Measurements from ENCODE around the gene CCDC85C.

Gene CCDC85C

DNA sequence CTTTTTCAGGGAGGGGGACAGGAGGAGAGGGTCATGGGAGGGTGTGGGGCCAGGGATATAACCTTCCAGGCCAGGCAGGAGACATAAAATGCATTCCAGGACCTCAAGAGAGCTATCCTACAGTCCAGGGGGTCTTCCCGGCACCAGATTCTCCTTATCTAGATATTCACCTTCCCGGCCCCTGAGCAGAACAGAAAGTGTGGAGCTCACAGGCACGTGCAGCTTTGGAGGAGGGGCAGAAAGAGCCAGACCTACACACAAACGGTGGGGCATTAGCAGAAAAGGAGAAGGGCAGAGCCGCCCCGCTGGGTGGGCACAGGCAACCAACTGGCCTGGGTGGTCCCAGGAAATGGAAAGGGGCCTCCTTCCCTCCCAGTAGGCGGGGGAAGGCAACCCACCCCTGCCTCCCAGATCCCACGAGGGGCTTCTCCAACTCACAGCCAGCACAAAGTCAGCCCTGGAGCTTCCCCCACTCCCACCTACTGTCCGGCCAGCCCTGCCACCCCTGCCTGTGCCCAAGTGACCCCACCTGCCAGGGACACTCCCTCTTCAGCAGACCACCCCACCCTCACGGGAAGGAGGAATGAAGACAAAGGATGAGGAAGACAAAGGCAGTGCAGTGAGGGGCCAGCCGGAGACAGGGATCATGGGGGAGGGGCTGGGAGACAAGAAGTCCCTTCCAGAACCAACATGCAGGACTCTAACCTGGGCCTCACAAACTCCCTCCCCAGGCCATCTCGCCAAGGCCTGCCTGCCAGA is 33.3 kb downstream of the CCDC85C start:
- no peak for DNase-seq

- DNase-seq: no peak
Observed at GRCh38 chr14:99569725-99570543, 34.1 kb downstream of the CCDC85C start.

DNA sequence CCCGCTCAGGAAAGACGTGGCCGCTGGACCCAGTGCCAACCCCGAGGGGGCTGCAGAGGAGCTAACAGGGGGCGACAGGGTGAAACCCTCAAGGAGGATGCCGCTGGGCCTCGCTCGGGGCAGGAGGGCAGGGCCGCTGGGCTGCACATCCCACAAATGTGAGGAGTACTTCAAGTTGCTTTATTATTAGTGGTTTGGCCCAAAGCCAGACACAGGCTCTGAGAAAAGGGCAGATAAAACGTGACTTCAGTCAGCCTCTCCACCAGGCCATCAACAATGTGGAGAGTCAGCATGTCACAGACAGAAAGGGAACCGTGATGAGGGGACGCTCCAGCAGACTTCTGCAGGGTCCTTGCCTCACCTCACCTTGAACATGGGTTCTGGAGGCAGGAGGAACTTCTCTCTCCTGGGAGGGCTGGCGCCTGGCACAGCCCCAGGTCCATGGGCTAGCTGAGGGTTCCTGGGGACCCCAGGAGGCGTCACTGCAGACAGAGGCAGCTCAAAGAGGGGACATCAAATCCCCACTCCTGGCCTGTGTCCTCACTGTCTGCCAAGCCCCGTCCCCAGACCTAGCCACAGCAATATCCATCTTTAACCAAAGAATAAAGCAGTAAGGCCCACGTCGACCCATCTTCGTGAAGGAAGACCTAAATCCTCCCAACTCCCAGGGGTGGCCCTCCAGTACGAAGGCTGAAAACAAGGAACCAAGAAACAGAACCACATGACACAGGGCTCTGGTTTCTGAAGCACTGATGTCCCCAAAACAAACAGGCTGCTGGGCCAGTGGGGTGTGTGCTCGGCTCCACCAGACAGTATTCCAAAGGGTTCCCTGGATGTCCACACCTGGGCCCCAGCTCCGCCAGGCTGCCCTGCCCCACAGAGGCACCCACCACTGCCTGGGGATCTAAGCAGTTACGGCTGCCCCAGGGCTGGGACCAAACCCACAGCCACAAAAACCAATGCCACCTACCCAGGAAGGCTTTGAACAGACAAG is 35.1 kb downstream of the CCDC85C start:
- DNase-seq: no peak

- DNase-seq: no peak
Observed at GRCh38 chr14:99566390-99567354, 37.3 kb downstream of the CCDC85C start.

GRCh38 chr14:99566009-99566389 is 38.0 kb downstream of the CCDC85C start:
- DNase-seq: no peak

DNA sequence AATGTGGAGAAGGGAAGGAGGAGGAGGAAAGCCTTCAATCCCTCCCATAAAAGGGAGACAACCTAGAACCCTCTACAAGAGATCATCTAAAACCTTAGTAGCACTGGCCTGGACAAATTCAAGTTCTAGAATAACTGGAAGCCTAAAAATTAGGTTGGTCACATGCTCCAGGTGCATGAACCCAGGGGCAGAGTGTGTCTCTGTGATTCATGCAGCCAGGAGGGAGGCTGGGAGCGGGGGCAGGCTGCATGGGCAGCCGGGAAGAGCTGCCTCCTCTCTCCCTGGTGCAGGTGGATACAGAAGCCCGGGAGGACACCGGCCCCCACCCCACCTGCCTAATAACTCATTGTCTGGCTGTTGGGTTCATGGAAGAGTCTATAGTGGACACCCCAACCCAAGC is 38.6 kb downstream of the CCDC85C start:
- DNase-seq: no peak

- no peak for DNase-seq
Observed at GRCh38 chr14:99564926-99565259, 39.1 kb downstream of the CCDC85C start.

- no peak for DNase-seq
Observed at GRCh38 chr14:99564256-99564925, 39.6 kb downstream of the CCDC85C start.

- DNase-seq: no peak
Observed at GRCh38 chr14:99563749-99564129, 40.3 kb downstream of the CCDC85C start.

GRCh38 chr14:99562856-99563748 is 40.9 kb downstream of the CCDC85C start:
- no peak for DNase-seq

DNA sequence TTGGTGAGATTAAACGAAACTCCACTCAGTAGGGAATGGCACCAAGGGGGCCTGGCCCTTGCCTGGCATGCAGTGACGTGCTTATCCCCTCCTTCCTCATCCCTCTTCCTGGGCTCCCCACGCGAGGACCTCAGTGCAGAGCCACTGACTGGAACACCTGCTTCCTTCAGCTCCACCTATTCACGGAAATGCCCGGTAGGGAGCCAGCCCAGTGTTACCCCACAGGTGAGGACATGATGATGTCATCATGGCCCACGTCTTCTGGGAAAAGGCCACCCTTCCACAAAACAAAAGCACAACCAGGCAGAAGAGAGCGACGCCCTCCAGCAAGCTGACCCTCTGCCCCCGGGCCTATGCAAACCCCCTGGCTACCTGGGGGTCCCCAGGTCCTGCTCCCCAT is 42.1 kb downstream of the CCDC85C start:
- no peak for DNase-seq

- no peak for DNase-seq
Observed at GRCh38 chr14:99560922-99561683, 42.9 kb downstream of the CCDC85C start.

DNA sequence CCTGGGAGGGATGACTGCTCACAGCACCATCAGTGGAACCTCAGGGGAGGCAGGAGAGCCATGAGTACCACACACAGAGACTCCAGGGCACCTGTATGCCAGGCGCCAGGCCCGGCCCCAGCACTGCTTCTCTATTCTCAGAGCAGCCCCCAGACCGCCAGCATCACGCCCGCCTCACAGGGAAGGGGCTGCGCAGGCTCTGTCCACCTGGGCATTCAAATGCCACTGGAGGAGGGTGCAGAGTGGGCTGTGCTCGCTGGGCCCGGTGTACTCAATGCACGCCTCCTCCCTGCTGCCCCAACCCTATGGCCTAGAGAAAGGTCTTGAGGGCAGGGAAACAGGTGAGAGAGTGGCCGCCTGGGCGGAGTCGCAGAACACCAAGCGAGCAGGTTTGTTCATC is 43.6 kb downstream of the CCDC85C start:
- no peak for DNase-seq

GRCh38 chr14:99559286-99559990 is 44.6 kb downstream of the CCDC85C start:
- no peak for DNase-seq

DNA sequence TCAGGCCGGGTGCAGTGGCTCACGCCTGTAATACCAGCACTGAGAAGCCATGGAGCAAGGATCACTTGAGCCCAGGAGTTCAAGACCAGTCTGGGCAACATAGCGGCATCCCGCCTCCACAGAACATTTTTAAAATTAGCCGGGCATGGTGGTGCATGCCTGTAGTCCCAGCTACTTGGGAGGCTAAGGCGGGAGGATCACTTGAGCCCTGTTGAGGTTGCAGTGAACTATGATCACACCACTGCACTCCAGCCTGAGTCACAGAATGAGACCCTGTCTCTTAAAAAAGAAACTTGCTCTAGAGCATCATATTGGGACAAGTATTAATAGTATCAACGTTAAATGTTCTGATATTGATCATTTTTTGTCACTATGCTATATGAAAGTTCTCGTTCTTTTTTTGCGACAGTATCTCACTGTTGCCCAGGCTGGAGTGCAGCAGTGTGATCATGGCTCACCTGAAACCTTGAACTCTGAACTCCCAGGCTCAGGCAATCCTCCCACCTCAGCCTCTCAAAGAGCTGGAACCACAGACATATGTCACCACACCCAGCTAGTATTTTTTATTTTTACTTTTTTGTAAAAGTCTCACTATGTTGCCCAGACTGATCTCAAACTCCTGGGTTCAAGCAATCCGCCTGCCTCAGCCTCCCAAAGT is 47.7 kb downstream of the CCDC85C start:
- no peak for DNase-seq

DNA sequence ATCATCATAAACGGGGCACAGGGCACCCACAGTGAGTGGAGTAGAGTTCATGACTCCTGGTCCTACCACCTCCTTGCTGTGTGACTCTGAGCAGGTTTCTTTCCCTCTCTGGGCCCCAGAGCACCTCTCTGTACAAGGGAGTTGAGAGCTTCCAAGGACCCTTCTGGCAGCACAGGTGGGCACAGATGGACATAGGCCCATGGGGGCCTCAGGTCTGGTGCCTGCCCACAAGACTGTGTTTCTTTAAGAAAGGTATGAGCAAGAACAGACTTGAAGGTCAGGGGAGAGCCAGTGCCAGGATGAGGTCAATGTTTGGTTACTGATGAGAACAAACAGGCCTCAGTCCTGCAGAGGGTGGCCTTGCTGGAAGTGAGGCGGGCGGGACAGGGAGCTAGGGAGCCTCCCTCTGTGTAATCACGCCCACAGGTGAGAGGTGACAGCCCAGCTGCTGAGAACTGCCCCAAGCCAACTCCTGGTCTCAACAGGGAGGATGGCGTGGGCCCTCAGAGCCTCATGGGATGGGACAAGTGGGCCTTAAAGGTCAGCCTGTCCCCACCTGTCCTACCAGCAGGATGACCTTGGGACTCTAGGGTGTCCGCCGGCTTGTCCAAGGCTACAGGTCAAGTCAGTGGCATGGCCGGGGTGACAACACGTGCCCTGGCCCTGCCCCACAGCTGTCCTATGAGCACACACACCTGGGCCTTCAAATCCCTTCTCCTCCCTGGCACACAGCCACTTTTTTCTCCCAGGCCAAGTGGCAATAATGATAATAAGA is 49.1 kb downstream of the CCDC85C start:
- DNase-seq: no peak

DNA sequence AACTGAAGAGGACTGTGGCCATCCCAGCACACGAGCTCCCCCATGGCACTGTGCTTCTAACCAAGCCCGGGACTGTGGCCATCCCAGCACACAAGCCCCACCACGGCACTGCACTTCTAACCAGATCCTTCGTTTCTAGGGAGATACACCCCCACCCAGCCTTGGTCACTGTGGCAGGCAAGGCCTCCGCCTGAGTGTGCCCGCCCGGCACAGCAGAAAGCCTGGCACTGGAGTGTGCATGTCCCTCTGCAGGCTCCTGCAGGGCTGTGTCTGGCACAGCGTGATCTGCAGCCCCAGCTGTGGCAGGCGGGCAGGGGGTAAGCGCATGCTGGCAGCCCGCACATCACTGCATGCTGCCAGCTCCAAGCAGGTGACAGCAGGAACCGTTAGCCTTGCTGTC is 49.8 kb downstream of the CCDC85C start:
- no peak for DNase-seq

Data from NCI-H1436 (cell line).